HCT116 (cell line): ENCODE measurements around the gene ZNF576.

Experiments used
- CEBPB ChIP-seq: IDR thresholded peaks from 2 replicates; pipeline ENCODE4 v1.6.1; 2012; ENCODE audit warnings: low read depth
- EZH2 ChIP-seq: fragments of 200-600 bp; sonication (generic); IDR thresholded peaks from 2 replicates; pipeline ENCODE4 v1.6.1; 2017; ENCODE audit warnings: antibody characterized with exemption, mixed run types
- EZH2phosphoT487 ChIP-seq: fragments of 200-600 bp; IDR thresholded peaks from 2 replicates; pipeline ENCODE4 v1.6.1; 2018; ENCODE audit warnings: antibody characterized with exemption, borderline replicate concordance
- RAD21 ChIP-seq: IDR thresholded peaks from 2 replicates; pipeline ENCODE4 v1.6.1; 2012; ENCODE audit warnings: low read depth, mild to moderate bottlenecking
- SRF ChIP-seq: IDR thresholded peaks from 2 replicates; pipeline ENCODE4 v1.6.1; 2012; ENCODE audit warnings: low read depth
- TF ChIP-seq, protein P1 (sequence below), 3 experiments: fragments of 200-600 bp in 1 of 3; sonication (generic) in 1 of 3; IDR thresholded peaks in 2 of 3; conservative IDR thresholded peaks in 1 of 3; 2 replicates each; pipeline ENCODE4 v1.5.1; 2012 to 2017; ENCODE audit warnings: low read depth in 2 of 3, low read length in 2 of 3, antibody characterized with exemption in 1 of 3, borderline replicate concordance in 1 of 3, control low read depth in 1 of 3, mild to moderate bottlenecking in 1 of 3, mixed read lengths in 1 of 3, mixed run types in 1 of 3, moderate library complexity in 1 of 3; ENCODE audit not compliant: insufficient read depth in 1 of 3
- TF ChIP-seq, protein P2 (sequence below): IDR thresholded peaks from 2 replicates; pipeline ENCODE4 v1.6.1; 2012; ENCODE audit warnings: low read depth
- TF ChIP-seq, protein P3 (sequence below): IDR thresholded peaks from 2 replicates; pipeline ENCODE4 v1.6.1; 2012

DNA sequence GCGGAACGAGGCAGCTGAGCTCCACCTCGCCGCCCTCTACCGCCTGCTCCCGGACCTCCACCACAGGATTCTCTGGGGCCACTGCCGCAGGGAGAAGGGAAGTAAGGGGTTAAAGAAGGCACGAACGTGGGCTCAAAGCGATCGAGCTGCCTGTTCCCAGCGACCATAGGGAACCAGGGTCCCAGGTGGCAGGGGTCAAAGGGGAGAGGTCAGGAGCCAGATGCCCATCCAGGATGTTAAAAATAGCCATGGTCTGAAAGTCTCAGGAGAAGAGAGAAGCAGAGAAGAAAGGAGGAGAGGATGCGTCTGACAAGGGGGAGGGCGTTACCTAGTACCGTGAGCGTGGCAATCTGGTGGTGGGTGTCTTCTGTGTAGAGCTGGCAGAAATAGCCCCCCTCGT, 30.4 kb downstream of the ZNF576 start:
- TF ChIP-seq EZH2: no peak
- TF ChIP-seq, protein P1, sequence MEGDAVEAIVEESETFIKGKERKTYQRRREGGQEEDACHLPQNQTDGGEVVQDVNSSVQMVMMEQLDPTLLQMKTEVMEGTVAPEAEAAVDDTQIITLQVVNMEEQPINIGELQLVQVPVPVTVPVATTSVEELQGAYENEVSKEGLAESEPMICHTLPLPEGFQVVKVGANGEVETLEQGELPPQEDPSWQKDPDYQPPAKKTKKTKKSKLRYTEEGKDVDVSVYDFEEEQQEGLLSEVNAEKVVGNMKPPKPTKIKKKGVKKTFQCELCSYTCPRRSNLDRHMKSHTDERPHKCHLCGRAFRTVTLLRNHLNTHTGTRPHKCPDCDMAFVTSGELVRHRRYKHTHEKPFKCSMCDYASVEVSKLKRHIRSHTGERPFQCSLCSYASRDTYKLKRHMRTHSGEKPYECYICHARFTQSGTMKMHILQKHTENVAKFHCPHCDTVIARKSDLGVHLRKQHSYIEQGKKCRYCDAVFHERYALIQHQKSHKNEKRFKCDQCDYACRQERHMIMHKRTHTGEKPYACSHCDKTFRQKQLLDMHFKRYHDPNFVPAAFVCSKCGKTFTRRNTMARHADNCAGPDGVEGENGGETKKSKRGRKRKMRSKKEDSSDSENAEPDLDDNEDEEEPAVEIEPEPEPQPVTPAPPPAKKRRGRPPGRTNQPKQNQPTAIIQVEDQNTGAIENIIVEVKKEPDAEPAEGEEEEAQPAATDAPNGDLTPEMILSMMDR (IDR thresholded peaks at IDR 0.05 in 2 of 3, conservative IDR thresholded peaks at IDR 0.05 in 1 of 3; ENCODE audit: borderline replicate concordance in 1 of 3, insufficient read depth in 1 of 3, low read depth in 2 of 3, low read length in 2 of 3): no peak
- TF ChIP-seq EZH2phosphoT487: no peak
- TF ChIP-seq RAD21: no peak
- TF ChIP-seq, protein P2, sequence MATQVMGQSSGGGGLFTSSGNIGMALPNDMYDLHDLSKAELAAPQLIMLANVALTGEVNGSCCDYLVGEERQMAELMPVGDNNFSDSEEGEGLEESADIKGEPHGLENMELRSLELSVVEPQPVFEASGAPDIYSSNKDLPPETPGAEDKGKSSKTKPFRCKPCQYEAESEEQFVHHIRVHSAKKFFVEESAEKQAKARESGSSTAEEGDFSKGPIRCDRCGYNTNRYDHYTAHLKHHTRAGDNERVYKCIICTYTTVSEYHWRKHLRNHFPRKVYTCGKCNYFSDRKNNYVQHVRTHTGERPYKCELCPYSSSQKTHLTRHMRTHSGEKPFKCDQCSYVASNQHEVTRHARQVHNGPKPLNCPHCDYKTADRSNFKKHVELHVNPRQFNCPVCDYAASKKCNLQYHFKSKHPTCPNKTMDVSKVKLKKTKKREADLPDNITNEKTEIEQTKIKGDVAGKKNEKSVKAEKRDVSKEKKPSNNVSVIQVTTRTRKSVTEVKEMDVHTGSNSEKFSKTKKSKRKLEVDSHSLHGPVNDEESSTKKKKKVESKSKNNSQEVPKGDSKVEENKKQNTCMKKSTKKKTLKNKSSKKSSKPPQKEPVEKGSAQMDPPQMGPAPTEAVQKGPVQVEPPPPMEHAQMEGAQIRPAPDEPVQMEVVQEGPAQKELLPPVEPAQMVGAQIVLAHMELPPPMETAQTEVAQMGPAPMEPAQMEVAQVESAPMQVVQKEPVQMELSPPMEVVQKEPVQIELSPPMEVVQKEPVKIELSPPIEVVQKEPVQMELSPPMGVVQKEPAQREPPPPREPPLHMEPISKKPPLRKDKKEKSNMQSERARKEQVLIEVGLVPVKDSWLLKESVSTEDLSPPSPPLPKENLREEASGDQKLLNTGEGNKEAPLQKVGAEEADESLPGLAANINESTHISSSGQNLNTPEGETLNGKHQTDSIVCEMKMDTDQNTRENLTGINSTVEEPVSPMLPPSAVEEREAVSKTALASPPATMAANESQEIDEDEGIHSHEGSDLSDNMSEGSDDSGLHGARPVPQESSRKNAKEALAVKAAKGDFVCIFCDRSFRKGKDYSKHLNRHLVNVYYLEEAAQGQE: no peak
- no peak for TF ChIP-seq SRF
- TF ChIP-seq, protein P3, sequence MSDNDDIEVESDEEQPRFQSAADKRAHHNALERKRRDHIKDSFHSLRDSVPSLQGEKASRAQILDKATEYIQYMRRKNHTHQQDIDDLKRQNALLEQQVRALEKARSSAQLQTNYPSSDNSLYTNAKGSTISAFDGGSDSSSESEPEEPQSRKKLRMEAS: no peak
- no peak for TF ChIP-seq CEBPB
